Measurements from ENCODE around the gene AUTS2.

The AUTS2 gene

GRCh38 chr7:70035955-70036354 is 437.7 kb downstream of the AUTS2 start:
- no peak for DNase-seq (ENCODE audit: low read depth)

DNA sequence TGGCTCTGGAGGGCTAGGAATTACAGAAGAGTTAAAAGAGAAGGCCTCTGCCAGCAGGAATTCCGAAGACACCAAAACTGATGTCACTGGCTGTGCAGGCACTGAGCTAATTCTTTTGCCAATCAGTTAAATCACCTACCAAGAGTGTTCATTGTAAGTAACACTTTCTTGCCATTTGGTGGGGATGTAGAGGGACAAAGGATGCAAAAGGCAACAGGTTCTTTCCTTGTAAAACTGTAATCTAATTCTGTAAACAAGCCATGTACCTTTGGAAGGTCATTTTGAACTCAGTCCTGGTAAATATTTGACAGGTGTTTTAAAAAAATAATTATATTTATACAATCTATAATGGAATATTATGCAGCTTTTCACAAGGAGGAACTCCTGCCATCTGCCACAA is 438.4 kb downstream of the AUTS2 start:
- DNase-seq (ENCODE audit: low read depth), result no peak

- no peak for DNase-seq (ENCODE audit: low read depth)
Observed at GRCh38 chr7:70037171-70037933, 439.1 kb downstream of the AUTS2 start.

DNA sequence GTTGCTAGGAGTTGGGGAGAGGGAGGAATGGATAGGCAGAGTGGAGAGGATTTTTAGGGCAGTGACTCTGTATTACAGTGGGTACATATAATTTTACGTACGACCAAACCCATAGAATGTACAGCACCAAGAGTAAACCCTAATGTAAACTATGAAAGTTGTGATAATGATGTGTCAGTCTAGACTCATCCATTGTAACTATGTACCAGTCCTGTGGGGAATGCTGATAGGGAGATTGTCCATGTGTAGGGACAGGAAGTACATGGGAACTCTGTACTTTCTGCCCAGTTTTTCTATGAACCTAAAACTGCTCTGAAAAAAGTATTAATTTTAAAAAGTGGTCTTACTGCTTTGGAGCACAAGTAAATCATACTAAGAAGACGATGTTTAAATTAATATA is 441.8 kb downstream of the AUTS2 start:
- no peak for DNase-seq (ENCODE audit: low read depth)

DNA sequence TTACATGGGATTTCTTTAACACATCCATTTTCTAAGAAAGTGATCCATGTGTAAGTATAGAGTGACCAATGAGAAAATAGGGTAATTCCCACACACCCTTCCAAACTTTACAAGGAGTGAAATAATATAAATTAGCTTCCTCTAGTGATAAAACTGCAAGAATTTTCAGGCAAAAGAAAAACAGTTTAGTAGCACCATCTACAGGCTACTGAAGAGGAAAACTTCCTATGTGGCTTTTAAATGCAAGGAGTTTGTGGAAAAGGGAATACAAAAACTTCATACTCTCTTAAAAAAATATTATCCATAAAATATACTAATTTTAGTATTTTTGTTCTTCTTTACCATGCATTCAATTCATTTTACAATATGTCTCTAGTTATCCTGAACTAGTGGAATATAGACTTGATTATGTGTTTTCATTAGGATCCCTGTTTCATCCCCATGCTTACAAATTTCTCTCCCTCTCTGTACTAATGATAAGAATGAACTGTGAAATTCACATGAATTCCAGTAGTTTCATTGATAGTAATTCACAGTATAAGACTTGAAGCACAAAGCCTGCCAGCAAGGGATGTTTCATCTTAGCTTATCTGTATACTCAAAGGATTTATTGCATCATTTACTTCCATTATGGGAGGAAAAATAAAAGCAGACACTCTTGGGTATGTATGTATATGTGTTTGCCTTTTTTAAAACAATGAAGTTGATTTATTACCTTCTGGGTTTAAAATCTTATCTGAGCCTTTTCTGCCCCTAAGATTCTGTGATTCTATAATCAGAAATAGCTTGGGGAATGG is 442.9 kb downstream of the AUTS2 start:
- DNase-seq (ENCODE audit: low read depth), result no peak

DNA sequence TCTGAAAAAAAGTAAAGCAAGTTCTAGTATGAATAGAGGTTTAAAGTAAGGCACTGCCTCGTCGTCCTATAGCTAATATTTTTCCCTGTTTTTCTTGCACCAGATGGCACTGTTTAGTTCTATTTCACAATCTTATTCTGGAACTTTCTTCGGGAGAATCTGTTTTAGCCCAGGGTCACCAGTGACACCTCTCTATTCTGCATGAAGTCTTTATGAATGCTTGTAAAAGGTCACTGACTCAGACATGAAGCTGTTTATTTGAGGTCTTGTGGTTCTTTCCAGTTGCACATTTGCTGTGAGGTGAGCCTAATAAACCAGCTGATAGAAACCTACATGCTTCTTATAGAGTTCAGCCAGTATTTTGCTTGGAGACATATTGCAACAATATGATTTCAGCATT is 444.3 kb downstream of the AUTS2 start:
- no peak for DNase-seq (ENCODE audit: low read depth)

- no peak for DNase-seq (ENCODE audit: low read depth)
Observed at GRCh38 chr7:70043015-70043538, 444.8 kb downstream of the AUTS2 start.

GRCh38 chr7:70044064-70044463 is 445.8 kb downstream of the AUTS2 start:
- no peak for DNase-seq (ENCODE audit: low read depth)

GRCh38 chr7:70044525-70044924 is 446.2 kb downstream of the AUTS2 start:
- DNase-seq (ENCODE audit: low read depth), result no peak

DNA sequence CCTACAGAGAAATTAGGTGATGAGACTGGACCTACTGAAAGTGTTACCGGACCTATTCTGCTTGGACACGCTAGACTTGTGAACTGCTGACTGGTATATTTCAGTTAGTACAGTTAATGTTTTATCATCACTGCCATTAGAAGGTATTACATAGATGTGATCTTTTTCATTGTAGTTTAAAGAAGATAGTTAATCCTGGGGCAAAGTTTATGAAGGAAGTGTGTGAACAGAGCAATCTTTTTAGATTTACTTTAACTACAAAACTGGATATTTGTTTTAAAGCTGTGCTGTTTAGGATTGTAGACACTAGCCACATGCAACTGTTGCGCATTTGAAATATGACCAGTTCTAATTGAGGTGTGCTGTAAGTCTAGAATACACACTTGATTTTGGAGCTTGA is 446.7 kb downstream of the AUTS2 start:
- no peak for DNase-seq (ENCODE audit: low read depth)

- no peak for DNase-seq (ENCODE audit: low read depth)
Observed at GRCh38 chr7:70047384-70047783, 449.1 kb downstream of the AUTS2 start.

GRCh38 chr7:70047891-70048448 is 449.7 kb downstream of the AUTS2 start:
- DNase-seq (ENCODE audit: low read depth), result no peak

DNA sequence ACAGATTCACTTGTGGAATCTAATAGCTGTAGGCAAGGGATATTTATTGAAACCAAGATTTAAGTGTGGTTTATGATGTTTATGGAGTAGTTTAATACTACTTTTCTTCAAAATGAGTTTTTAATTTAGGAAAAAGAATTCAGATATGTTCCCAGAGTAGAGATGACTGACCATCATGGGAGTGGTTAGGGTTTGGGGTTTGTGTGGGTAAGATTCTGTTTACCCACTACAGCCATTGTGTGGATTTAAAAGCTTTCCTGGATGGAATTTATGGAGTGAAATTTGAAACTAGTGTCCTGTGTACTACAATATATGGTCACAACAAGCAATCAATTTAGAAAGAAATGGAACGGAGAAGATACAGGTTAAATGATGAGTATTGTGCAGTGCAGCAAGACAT is 453.5 kb downstream of the AUTS2 start:
- DNase-seq (ENCODE audit: low read depth), result no peak

- DNase-seq (ENCODE audit: low read depth), result no peak
Observed at GRCh38 chr7:70052691-70053090, 454.4 kb downstream of the AUTS2 start.

DNA sequence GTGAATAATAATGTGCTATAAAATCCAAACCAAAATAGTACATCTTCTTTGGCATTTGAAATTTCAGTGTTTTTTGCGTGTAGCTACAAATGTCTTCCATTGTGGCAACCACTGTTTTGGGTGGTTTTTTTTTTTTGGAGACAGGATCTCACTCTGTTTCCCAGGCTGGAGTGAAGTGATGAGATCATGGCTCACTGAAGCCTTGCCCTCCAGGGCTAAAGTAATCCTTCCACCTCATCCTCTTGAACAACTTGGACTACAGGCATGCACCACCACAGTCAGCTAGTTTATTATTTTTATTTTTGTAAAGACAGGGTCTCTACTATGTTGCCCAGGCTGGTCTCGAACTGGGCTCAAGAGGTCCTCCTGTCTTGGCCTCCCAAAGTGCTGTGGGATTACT is 455.1 kb downstream of the AUTS2 start:
- no peak for DNase-seq (ENCODE audit: low read depth)

GRCh38 chr7:70053989-70054388 is 455.7 kb downstream of the AUTS2 start:
- no peak for DNase-seq (ENCODE audit: low read depth)

DNA sequence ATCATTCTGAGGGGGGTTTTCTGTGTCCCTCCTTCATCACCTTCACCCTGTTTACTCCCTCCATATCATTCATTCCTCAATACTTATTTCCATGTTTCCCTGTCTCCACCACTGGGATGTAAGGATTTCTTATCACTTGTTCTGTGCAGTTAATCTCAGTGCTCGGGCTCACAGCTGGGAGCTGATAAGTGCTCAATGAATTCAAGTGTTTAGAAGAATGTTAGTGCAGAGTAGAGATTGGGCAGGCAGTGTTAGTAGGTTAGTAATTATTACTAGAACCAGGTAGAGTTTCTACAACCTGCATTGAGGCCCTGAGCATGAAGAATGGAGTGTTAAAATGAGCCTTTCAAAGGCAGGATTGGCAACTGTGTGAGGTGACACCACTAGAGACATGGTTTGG is 458.1 kb downstream of the AUTS2 start:
- no peak for DNase-seq (ENCODE audit: low read depth)

GRCh38 chr7:70060298-70061068 is 462.2 kb downstream of the AUTS2 start:
- DNase-seq (ENCODE audit: low read depth), result no peak

- DNase-seq (ENCODE audit: low read depth), result no peak
Observed at GRCh38 chr7:70063371-70063770, 465.1 kb downstream of the AUTS2 start.

DNA sequence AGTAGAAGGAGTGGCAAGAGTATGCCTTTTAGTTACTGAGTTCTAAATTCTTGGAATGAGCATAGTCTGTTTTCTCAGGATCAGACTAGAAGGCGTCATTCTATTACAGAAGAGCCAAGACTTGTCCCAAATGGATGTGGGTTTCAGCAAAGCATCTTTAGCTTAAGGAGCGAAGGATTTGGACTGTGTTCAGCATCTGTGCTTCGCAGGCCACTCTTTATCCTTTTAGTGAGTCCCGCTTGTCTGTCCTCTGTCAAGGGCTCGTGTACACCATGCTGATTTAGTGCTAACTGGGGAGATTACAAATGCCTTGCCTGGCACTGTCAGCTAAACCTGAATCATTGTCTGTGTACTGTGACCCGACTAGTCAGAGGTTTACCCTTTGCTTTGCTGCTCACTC is 465.7 kb downstream of the AUTS2 start:
- DNase-seq (ENCODE audit: low read depth), result no peak

DNA sequence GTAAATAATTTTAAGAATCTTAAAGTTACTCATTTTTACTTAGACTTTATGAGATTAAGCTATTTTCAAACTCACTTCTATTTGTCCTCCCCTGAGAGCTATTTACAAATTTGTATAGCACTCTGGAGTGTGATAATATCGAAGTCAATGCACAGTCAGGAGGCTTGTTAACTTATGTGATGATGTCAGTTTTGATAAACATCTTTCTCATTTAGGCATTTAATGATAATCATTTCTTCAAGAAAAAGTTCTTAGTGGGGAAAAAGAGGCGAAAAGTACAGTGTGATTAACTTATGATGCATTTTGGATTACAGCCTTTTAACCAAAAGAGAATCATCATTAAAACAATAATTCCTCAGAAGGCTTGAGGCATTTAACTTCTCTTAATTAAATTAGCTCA is 468.6 kb downstream of the AUTS2 start:
- no peak for DNase-seq (ENCODE audit: low read depth)

DNA sequence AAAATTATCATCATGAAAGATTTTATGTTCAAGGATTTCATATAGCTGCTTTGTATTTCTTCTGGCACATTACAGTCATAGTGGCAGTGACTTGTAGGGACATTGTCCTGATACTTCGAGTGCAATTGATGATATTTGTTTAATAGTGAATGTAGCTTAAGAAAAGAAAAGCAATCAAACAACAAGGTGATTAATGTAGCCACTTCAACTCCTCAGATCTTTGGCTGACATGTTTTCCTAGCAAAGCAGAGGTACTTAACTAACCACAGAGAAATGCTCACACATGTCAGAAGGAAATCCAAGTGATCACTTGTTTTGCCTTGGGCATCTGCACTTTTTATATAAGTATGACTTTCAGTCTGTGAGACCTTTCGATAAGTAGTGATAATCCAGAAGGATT is 470.3 kb downstream of the AUTS2 start:
- no peak for DNase-seq (ENCODE audit: low read depth)

All from ELR (cell line).